Effector memory CD4-positive, alpha-beta T cell (primary cell): Measurements from ENCODE around the gene DLK1.

Source experiments
- DNase-seq, 3 donors: peaks; one replicate each; pipeline ENCODE4 v3.0.0-alpha.2; 2020
- H3K27ac ChIP-seq: 2 replicates; pipeline ENCODE4 v1.7.0; 2013; ENCODE audit warnings: mild to moderate bottlenecking, low read length, moderate library complexity; ENCODE audit not compliant: insufficient read depth, poor library complexity, severe bottlenecking
- H3K27me3 ChIP-seq: replicated peaks from 2 replicates; pipeline ENCODE4 v1.7.0; 2013; ENCODE audit warnings: mild to moderate bottlenecking, low read length; ENCODE audit not compliant: insufficient read depth, control insufficient read depth, poor library complexity, severe bottlenecking
- H3K36me3 ChIP-seq: 2 replicates; pipeline ENCODE4 v1.7.0; 2013; ENCODE audit warnings: mild to moderate bottlenecking, low read length, moderate library complexity; ENCODE audit not compliant: control insufficient read depth, insufficient read depth
- H3K4me1 ChIP-seq: 2 replicates; pipeline ENCODE4 v1.7.0; 2013; ENCODE audit warnings: low read length, mild to moderate bottlenecking; ENCODE audit not compliant: control insufficient read depth, insufficient read depth, poor library complexity, severe bottlenecking
- H3K4me3 ChIP-seq: 2 replicates; pipeline ENCODE4 v1.7.0; 2013; ENCODE audit warnings: low read length, low read depth, mild to moderate bottlenecking; ENCODE audit not compliant: insufficient read depth, poor library complexity, severe bottlenecking
- H3K9me3 ChIP-seq: 2 replicates; pipeline ENCODE4 v1.7.0; 2013; ENCODE audit warnings: mild to moderate bottlenecking, low read length, moderate library complexity; ENCODE audit not compliant: control insufficient read depth

Gene DLK1

DNA sequence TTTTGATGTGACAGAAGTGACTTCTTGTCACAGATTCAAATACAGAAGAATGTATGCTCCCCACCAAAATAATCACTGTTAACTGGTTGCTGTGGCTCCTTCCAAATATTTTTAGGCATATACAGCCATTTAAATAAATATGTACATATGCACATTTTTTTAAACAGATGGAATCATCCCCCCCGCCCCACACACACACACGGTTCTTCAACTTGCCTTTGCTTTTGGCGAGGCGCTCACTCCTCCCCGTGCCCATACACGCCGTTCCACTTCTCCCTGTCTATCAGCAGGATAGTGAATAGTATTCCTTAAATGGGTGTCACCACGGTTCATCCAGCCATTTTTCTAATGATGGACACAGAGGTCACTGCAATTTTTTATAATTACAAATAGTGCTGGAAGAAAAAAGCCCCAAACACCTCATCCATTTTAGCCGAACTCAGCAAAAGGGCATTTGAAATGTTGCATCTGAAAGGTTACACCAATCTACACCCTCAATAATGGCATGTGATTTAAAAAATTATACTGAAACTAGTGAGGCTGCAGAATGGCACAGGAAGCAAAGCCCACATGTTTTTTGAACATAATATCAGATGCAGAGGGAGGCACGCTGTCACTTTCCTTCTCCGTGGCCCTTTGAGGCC is 60.0 kb downstream of the DLK1 start:
- no peaks in the 10 kb centered on the region for H3K27me3 ChIP-seq

DNA sequence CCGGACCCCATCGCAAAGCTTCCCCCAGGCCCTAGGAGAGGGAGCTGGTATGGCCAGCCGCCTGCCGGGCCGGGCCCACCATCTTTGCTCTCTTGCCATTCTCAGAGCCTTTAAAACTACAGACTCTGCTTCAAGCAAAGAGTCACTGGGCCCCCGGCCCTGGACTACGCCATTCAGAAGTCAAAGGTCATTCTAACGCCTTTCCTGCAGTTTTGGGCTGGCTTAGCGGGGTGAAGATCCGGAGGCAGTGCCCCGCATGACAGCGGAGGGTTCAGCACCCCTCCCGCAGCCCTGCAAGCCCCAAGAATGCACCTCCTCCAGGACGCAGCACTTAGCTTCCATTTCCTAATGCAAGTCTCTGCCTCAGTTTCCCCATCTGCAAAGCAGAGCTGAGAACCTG is 61.0 kb downstream of the DLK1 start:
- H3K9me3 ChIP-seq, result no peaks in the 10 kb centered on the region
- H3K27ac ChIP-seq, result no peak overlapping the region
- no peaks in the 10 kb centered on the region for H3K27me3 ChIP-seq
- no peak for DNase-seq
- H3K4me3 ChIP-seq, result no peak overlapping the region
- H3K36me3 ChIP-seq, result no peaks in the 10 kb centered on the region
- H3K4me1 ChIP-seq, result no peaks in the 10 kb centered on the region

More for the DNA sequence above, 60.0 kb downstream of the DLK1 start:
- no peak for DNase-seq
- Histone ChIP-seq H3K4me3 (no peak overlapping the region), H3K36me3 (no peaks in the 10 kb centered on the region), H3K27ac (no peak overlapping the region), H3K9me3 (no peaks in the 10 kb centered on the region), H3K4me1 (no peaks in the 10 kb centered on the region)
